CD4-positive, alpha-beta T cell treated with Interleukin-6 at 100 ng/mL for 8 hours (primary cell): ENCODE results near the gene CCL20.
"Not testable (repeated sequence)": the region's sequence is repeated elsewhere in the genome, so short reads cannot be mapped to it uniquely, and the experiment has no call there.

ENCODE experiments used
- DNase-seq: peaks from one replicate; pipeline ENCODE4 v3.0.0-alpha.2; 2020; ENCODE audit warnings: mixed read lengths, low spot score

CCL20 gene

GRCh38 chr2:227813562-227814353 lies at the start of gene CCL20:
TSS of gene CCL20 (plus strand) at chr2:227813842. CDS start at chr2:227813912, 70 bp downstream.
- DNase-seq: peak; percentile 29

- no peak for DNase-seq
Measured at GRCh38 chr2:227765788-227766372, 47.8 kb upstream of the CCL20 start.

GRCh38 chr2:227766373-227766883 lies 47.2 kb upstream of the CCL20 start:
- peak; percentile 45 for DNase-seq

GRCh38 chr2:227767830-227768229 lies 45.8 kb upstream of the CCL20 start:
- no peak for DNase-seq

GRCh38 chr2:227772197-227772661 lies 41.4 kb upstream of the CCL20 start:
- DNase-seq: no peak

- no peak for DNase-seq
Measured at GRCh38 chr2:227772932-227773331, 40.7 kb upstream of the CCL20 start.

GRCh38 chr2:227774011-227774624 lies 39.5 kb upstream of the CCL20 start:
- DNase-seq: peak; percentile 22

GRCh38 chr2:227774895-227775842 lies 38.5 kb upstream of the CCL20 start:
- no peak for DNase-seq

- DNase-seq: no peak
Measured at GRCh38 chr2:227780981-227781615, 32.5 kb upstream of the CCL20 start.

- no peak for DNase-seq
Measured at GRCh38 chr2:227781841-227782240, 31.8 kb upstream of the CCL20 start.

- DNase-seq: no peak
Measured at GRCh38 chr2:227782804-227783203, 30.8 kb upstream of the CCL20 start.

- peak; percentile 32 for DNase-seq
Measured at GRCh38 chr2:227783404-227784138, 30.1 kb upstream of the CCL20 start.

- DNase-seq: no peak
Measured at GRCh38 chr2:227785293-227785692, 28.3 kb upstream of the CCL20 start.

GRCh38 chr2:227788561-227789018 lies 25.1 kb upstream of the CCL20 start:
- no peak for DNase-seq

- DNase-seq: no peak
Measured at GRCh38 chr2:227789803-227790202, 23.8 kb upstream of the CCL20 start.

GRCh38 chr2:227793148-227793712 lies 20.4 kb upstream of the CCL20 start:
- DNase-seq: no peak

GRCh38 chr2:227796045-227796711 lies 17.5 kb upstream of the CCL20 start:
- DNase-seq: no peak

- not testable (repeated sequence) for DNase-seq
Measured at GRCh38 chr2:227796768-227797167, 16.9 kb upstream of the CCL20 start.

- no peak for DNase-seq
Measured at GRCh38 chr2:227799202-227799601, 14.4 kb upstream of the CCL20 start.
